IMR-90 (cell line): Measurements from ENCODE around the gene IL13RA1.

Experiments used
- BHLHE40 ChIP-seq: fragments of 150-350 bp; IDR thresholded peaks from 2 replicates; pipeline ENCODE4 v1.6.1; 2016; ENCODE audit warnings: mild to moderate bottlenecking, low read depth, low read length
- CTCF ChIP-seq: conservative IDR thresholded peaks from 2 replicates; pipeline ENCODE4 v1.5.1; 2012; ENCODE audit warnings: mild to moderate bottlenecking, low read depth, low read length, improper control_type of control experiment
- ELK1 ChIP-seq: fragments of 150-350 bp; IDR thresholded peaks from 2 replicates; pipeline ENCODE4 v1.6.1; 2016; ENCODE audit warnings: low read depth, mild to moderate bottlenecking, low read length, moderate library complexity, borderline replicate concordance
- FOS ChIP-seq: fragments of 150-350 bp; IDR thresholded peaks from 2 replicates; pipeline ENCODE4 v1.6.1; 2016; ENCODE audit warnings: low read depth, low read length
- MAZ ChIP-seq: IDR thresholded peaks from 2 replicates; pipeline ENCODE4 v1.6.1; 2012; ENCODE audit warnings: low read depth, mild to moderate bottlenecking, low read length, improper control_type of control experiment, moderate library complexity, borderline replicate concordance
- POLR2A ChIP-seq: IDR thresholded peaks from 2 replicates; pipeline ENCODE4 v1.6.1; 2012; ENCODE audit warnings: mild to moderate bottlenecking, low read depth, low read length
- RAD21 ChIP-seq: IDR thresholded peaks from 2 replicates; pipeline ENCODE4 v1.6.1; 2012; ENCODE audit warnings: low read length, improper control_type of control experiment
- RCOR1 ChIP-seq: IDR thresholded peaks from 2 replicates; pipeline ENCODE4 v1.6.1; 2012; ENCODE audit warnings: mild to moderate bottlenecking, low read length, improper control_type of control experiment; ENCODE audit not compliant: insufficient replicate concordance
- RFX5 ChIP-seq: IDR thresholded peaks from 2 replicates; pipeline ENCODE4 v1.8.0; 2012; ENCODE audit warnings: low read depth, mild to moderate bottlenecking, low read length, moderate library complexity
- USF2 ChIP-seq: fragments of 150-350 bp; IDR thresholded peaks from 2 replicates; pipeline ENCODE4 v1.6.1; 2017; ENCODE audit warnings: mild to moderate bottlenecking, antibody characterized with exemption, low read length, low read depth

- no peak for TF ChIP-seq POLR2A
- TF ChIP-seq RFX5: no peak
- TF ChIP-seq CTCF: no peak
- no peak for TF ChIP-seq BHLHE40
- no peak for TF ChIP-seq MAZ
- TF ChIP-seq RAD21: no peak
- TF ChIP-seq FOS: no peak
- no peak for TF ChIP-seq USF2
- TF ChIP-seq RCOR1: no peak
- no peak for TF ChIP-seq ELK1
These were observed 1.0 kb upstream of the IL13RA1 start for GRCh38 chrX:118726396-118726795.
